Measurements from ENCODE around the gene SLC6A6. TPM values are rescaled to one million over a fixed set of nuclear protein-coding genes. Genes with fewer than 3 reads are reported as not detected.

The SLC6A6 gene
- total RNA-seq, 2 donors from 2014 or later, result 43.1 to 56.5 TPM

DNA sequence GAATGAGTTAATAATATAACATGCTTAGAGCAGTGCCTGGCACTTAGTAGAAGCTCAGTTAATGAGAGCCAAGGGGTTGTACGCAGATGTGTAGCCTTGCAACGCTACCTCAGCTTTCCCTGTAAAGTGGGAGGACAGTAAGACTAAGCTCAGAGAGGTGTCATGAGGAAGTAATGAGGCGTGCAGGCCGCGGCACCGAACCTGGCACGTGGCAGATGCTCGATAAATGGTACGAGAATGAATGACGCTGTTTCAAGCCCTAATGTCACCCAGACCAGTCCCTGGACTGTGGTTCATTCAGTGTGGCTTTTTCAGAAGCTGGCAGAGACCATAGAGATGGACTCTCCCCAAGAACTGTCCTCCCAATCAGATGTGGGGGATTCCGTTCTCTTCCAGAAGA lies 116.5 kb downstream of the SLC6A6 start:
- H3K4me1 ChIP-seq (ENCODE audit: control insufficient read depth, insufficient read depth, low read length), result no peaks in the 10 kb centered on the region
- H3K9me3 ChIP-seq (ENCODE audit: control insufficient read depth, low read length), result no peaks in the 10 kb centered on the region
- Mint-ChIP-seq H3K27me3 (ENCODE audit: insufficient read depth) (no peaks in the 10 kb centered on the region), H3K36me3 (ENCODE audit: low read depth) (no peaks in the 10 kb centered on the region), H3K9me3 (no peaks in the 10 kb centered on the region), H3K4me3 (no peak overlapping the region), H3K27ac (no peak overlapping the region), H3K4me1 (no peaks in the 10 kb centered on the region)
- H3K27ac ChIP-seq (ENCODE audit: low read depth, low read length), result no peak overlapping the region
- H3K36me3 ChIP-seq (ENCODE audit: control insufficient read depth, insufficient read depth, low read length), result no peaks in the 10 kb centered on the region
- no peak for DNase-seq
- H3K4me3 ChIP-seq (ENCODE audit: low read length), result no peak overlapping the region
- no peak overlapping the region for H3K9ac ChIP-seq (ENCODE audit: extremely low read depth, low read length, poor library complexity, severe bottlenecking)
- TF ChIP-seq, protein P1, sequence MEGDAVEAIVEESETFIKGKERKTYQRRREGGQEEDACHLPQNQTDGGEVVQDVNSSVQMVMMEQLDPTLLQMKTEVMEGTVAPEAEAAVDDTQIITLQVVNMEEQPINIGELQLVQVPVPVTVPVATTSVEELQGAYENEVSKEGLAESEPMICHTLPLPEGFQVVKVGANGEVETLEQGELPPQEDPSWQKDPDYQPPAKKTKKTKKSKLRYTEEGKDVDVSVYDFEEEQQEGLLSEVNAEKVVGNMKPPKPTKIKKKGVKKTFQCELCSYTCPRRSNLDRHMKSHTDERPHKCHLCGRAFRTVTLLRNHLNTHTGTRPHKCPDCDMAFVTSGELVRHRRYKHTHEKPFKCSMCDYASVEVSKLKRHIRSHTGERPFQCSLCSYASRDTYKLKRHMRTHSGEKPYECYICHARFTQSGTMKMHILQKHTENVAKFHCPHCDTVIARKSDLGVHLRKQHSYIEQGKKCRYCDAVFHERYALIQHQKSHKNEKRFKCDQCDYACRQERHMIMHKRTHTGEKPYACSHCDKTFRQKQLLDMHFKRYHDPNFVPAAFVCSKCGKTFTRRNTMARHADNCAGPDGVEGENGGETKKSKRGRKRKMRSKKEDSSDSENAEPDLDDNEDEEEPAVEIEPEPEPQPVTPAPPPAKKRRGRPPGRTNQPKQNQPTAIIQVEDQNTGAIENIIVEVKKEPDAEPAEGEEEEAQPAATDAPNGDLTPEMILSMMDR (conservative IDR thresholded peaks at IDR 0.05), result no peak
- no peaks in the 10 kb centered on the region for H3K27me3 ChIP-seq (ENCODE audit: control insufficient read depth, insufficient read depth, low read length, poor library complexity, severe bottlenecking)
- WGBS, 2 experiments (ENCODE audit: insufficient coverage in 1 of 2, insufficient read length in 1 of 2), result 95 to 96% methylated on average over 10 to 11 of the region's 11 CpGs

- H3K9me3 ChIP-seq (ENCODE audit: control insufficient read depth, low read length), result no peaks in the 10 kb centered on the region
- DNase-seq, result peak; percentile 23
- H3K4me3 ChIP-seq (ENCODE audit: low read length), result no peak overlapping the region
- H3K36me3 Mint-ChIP-seq (ENCODE audit: low read depth), result no peaks in the 10 kb centered on the region
- H3K27ac Mint-ChIP-seq, result no peak overlapping the region
- no peak overlapping the region for H3K4me3 Mint-ChIP-seq
- TF ChIP-seq, protein P1 (conservative IDR thresholded peaks at IDR 0.05), result no peak
- H3K27ac ChIP-seq (ENCODE audit: low read depth, low read length), result no peak overlapping the region
- no peaks in the 10 kb centered on the region for H3K27me3 ChIP-seq (ENCODE audit: control insufficient read depth, insufficient read depth, low read length, poor library complexity, severe bottlenecking)
- no peak overlapping the region for H3K9ac ChIP-seq (ENCODE audit: extremely low read depth, low read length, poor library complexity, severe bottlenecking)
- H3K9me3 Mint-ChIP-seq, result no peaks in the 10 kb centered on the region
- H3K4me1 Mint-ChIP-seq, result no peaks in the 10 kb centered on the region
- no peaks in the 10 kb centered on the region for H3K36me3 ChIP-seq (ENCODE audit: control insufficient read depth, insufficient read depth, low read length)
- no peaks in the 10 kb centered on the region for H3K4me1 ChIP-seq (ENCODE audit: control insufficient read depth, insufficient read depth, low read length)
- 91% methylated on average over 1 of the region's 1 CpG; no CpG with 5 or more reads in 1 of the 2 experiments for WGBS, 2 experiments (ENCODE audit: insufficient coverage in 1 of 2, insufficient read length in 1 of 2)
- no peaks in the 10 kb centered on the region for H3K27me3 Mint-ChIP-seq (ENCODE audit: insufficient read depth)
Observed at GRCh38 chr3:14519406-14519805, 117.0 kb downstream of the SLC6A6 start.

GRCh38 chr3:14520149-14520548 lies 117.7 kb downstream of the SLC6A6 start:
- Histone ChIP-seq H3K27ac (ENCODE audit: low read depth, low read length) (no peak overlapping the region), H3K27me3 (ENCODE audit: control insufficient read depth, insufficient read depth, low read length, poor library complexity, severe bottlenecking) (no peaks in the 10 kb centered on the region), H3K9ac (ENCODE audit: extremely low read depth, low read length, poor library complexity, severe bottlenecking) (no peak overlapping the region), H3K9me3 (ENCODE audit: control insufficient read depth, low read length) (no peaks in the 10 kb centered on the region), H3K4me3 (ENCODE audit: low read length) (no peak overlapping the region), H3K4me1 (ENCODE audit: control insufficient read depth, insufficient read depth, low read length) (no peaks in the 10 kb centered on the region), H3K36me3 (ENCODE audit: control insufficient read depth, insufficient read depth, low read length) (no peaks in the 10 kb centered on the region)
- peak; percentile 72 for DNase-seq
- no peak overlapping the region for H3K4me3 Mint-ChIP-seq
- TF ChIP-seq, protein P1 (conservative IDR thresholded peaks at IDR 0.05), result peak; percentile 33
- H3K4me1 Mint-ChIP-seq, result no peaks in the 10 kb centered on the region
- H3K27ac Mint-ChIP-seq, result no peak overlapping the region
- WGBS, 2 experiments (ENCODE audit: insufficient coverage in 1 of 2, insufficient read length in 1 of 2), result 92% methylated on average over 14 to 15 of the region's 15 CpGs
- H3K36me3 Mint-ChIP-seq (ENCODE audit: low read depth), result no peaks in the 10 kb centered on the region
- no peaks in the 10 kb centered on the region for H3K27me3 Mint-ChIP-seq (ENCODE audit: insufficient read depth)
- no peaks in the 10 kb centered on the region for H3K9me3 Mint-ChIP-seq

Measured in endodermal cell (in vitro differentiated cells).